Stomach (tissue), 9 donors: ENCODE data around the gene TNRC18. TPM values are rescaled to one million over a fixed set of nuclear protein-coding genes. Genes with fewer than 3 reads are reported as not detected.

Experiments
- DNase-seq, 2 donors: peaks; one replicate each; pipeline versions ENCODE4 v3.0.0 to v3.0.0-alpha.2; 2013 to 2019
- H3K27ac ChIP-seq, 5 donors: fragments of 200-600 bp in 4 of 5; sonication (generic) in 4 of 5; one replicate each; pipeline ENCODE4 v1.5.1; 2013 to 2019; ENCODE audit warnings: mild to moderate bottlenecking in 1 of 5, moderate library complexity in 1 of 5
- H3K27me3 ChIP-seq, 3 donors: fragments of 200-600 bp; sonication (generic); one replicate each; pipeline ENCODE4 v1.5.1; 2017 to 2019; ENCODE audit warnings: mixed run types in 1 of 3
- H3K36me3 ChIP-seq, 4 donors: fragments of 200-600 bp; sonication (generic); 1 replicate in 3 of 4; 2 replicates in 1 of 4; pipeline ENCODE4 v1.5.1; 2016 to 2019
- H3K4me1 ChIP-seq, 4 donors: fragments of 200-600 bp; sonication (generic); one replicate each; pipeline ENCODE4 v1.5.1; 2016 to 2019
- H3K4me3 ChIP-seq, 4 donors: fragments of 200-600 bp; sonication (generic) in 3 of 4; one replicate each; pipeline ENCODE4 v1.5.1; 2016 to 2019; ENCODE audit warnings: mild to moderate bottlenecking in 1 of 4
- H3K9me3 ChIP-seq, 4 donors: fragments of 200-600 bp; sonication (generic); one replicate each; pipeline ENCODE4 v1.5.1; 2016 to 2019
- EP300 ChIP-seq: sonication (generic); formaldehyde crosslinking; IDR thresholded peaks from one replicate; pipeline ENCODE4 v1.6.1; 2017; ENCODE audit warnings: antibody characterized with exemption
- POLR2A ChIP-seq, 4 donors: fragments of 450-650 bp; IDR thresholded peaks; one replicate each; pipeline ENCODE4 v1.6.1; 2016; ENCODE audit warnings: antibody characterized with exemption in 4 of 4, control low read depth in 2 of 4, mild to moderate bottlenecking in 1 of 4, moderate library complexity in 1 of 4
- POLR2AphosphoS5 ChIP-seq, 3 donors: sonication (generic); formaldehyde crosslinking; IDR thresholded peaks; one replicate each; pipeline ENCODE4 v1.6.1; 2016; ENCODE audit warnings: antibody characterized with exemption in 3 of 3
- WGBS, 5 donors: extraction: QIAGEN DNeasy Blood & Tissue Kit in 3 of 5; methylation state at CpG; one replicate each; pipeline versions ENCODE4 v1.1.5 to v1.1.7; 2013 to 2018; 5-methylcytosine and 5-hydroxymethylcytosine counted together
- intact Hi-C: fragments of 100-400 bp; cut with DNase I; formaldehyde crosslinking; loops from one replicate; pipeline ENCODE4 v1.15.1; 2023; ENCODE audit warnings: low total_unique reads
- polyA plus RNA-seq, 3 donors: library from polyadenylated mRNA; stranded (reverse); fragments of 200-250 nt; gene quantifications; one replicate each; pipeline ENCODE4 v1.2.3, GENCODE V29; 2013
- total RNA-seq, 5 donors: library from RNA; depleted of rRNA; stranded (reverse); fragments of >200 nt; gene quantifications; one replicate each; pipeline versions ENCODE4 v1.1.0 to v1.2.3, GENCODE V29; 2014 to 2016
- TF ChIP-seq, protein P1 (sequence below), 7 experiments: fragments of 450-650 bp in 4 of 7; fragments of 200-600 bp in 3 of 7; sonication (generic) in 3 of 7; IDR thresholded peaks; one replicate each; pipeline ENCODE4 v1.5.1; 2016 to 2019; ENCODE audit warnings: antibody characterized with exemption in 7 of 7, control low read depth in 2 of 7, mild to moderate bottlenecking in 1 of 7
- donor health status: healthy with polysubstance abuse.
- donor health status: Bipolar disorder and iron deficiency.
- donor health status: healthy.

The TNRC18 gene
- total and polyA plus RNA-seq, 8 donors = 8.5 to 463 (median 81.8) TPM

- Histone ChIP-seq H3K27ac (peak overlapping the region in 2 of 5 donors; percentile 15 to 19), H3K4me1 (peaks cover 21 to 66% (median 47%) of the 10 kb centered on the region in 4 donors), H3K36me3 (peaks cover 52 to 85% (median 58%) of the 10 kb centered on the region in 4 donors), H3K9me3 (no peaks in the 10 kb centered on the region), H3K27me3 (no peaks in the 10 kb centered on the region), H3K4me3 (no peak overlapping the region)
- TF ChIP-seq EP300 = no peak
- TF ChIP-seq, protein P1, sequence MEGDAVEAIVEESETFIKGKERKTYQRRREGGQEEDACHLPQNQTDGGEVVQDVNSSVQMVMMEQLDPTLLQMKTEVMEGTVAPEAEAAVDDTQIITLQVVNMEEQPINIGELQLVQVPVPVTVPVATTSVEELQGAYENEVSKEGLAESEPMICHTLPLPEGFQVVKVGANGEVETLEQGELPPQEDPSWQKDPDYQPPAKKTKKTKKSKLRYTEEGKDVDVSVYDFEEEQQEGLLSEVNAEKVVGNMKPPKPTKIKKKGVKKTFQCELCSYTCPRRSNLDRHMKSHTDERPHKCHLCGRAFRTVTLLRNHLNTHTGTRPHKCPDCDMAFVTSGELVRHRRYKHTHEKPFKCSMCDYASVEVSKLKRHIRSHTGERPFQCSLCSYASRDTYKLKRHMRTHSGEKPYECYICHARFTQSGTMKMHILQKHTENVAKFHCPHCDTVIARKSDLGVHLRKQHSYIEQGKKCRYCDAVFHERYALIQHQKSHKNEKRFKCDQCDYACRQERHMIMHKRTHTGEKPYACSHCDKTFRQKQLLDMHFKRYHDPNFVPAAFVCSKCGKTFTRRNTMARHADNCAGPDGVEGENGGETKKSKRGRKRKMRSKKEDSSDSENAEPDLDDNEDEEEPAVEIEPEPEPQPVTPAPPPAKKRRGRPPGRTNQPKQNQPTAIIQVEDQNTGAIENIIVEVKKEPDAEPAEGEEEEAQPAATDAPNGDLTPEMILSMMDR (IDR thresholded peaks at IDR 0.05) = no peak
- no peak for TF ChIP-seq POLR2A (IDR thresholded peaks at IDR 0.05)
- no peak for TF ChIP-seq POLR2AphosphoS5 (IDR thresholded peaks at IDR 0.05)
- WGBS, 5 donors = 88 to 91% (median 89%) methylated on average over 8 to 16 of the region's 16 CpGs
- intact Hi-C loops = no loop called here
- no peak for DNase-seq
Measured at GRCh38 chr7:5377816-5378215, 45.8 kb downstream of the TNRC18 start.

- Histone ChIP-seq H3K36me3 (peaks cover 58 to 85% (median 63%) of the 10 kb centered on the region in 4 donors), H3K4me3 (no peak overlapping the region), H3K9me3 (no peaks in the 10 kb centered on the region), H3K27me3 (no peaks in the 10 kb centered on the region), H3K4me1 (peaks cover 16 to 60% (median 41%) of the 10 kb centered on the region in 4 donors), H3K27ac (peak overlapping the region in 2 of 5 donors; percentile 15 to 27)
- intact Hi-C loops = no loop called here
- TF ChIP-seq, protein P1 (IDR thresholded peaks at IDR 0.05) = no peak
- TF ChIP-seq POLR2A (IDR thresholded peaks at IDR 0.05) (no peak), POLR2AphosphoS5 (IDR thresholded peaks at IDR 0.05) (no peak), EP300 (no peak)
- 88 to 95% (median 92%) methylated on average over 11 to 20 of the region's 20 CpGs for WGBS, 5 donors
- no peak for DNase-seq
Measured at GRCh38 chr7:5377279-5377678, 46.4 kb downstream of the TNRC18 start.

DNA sequence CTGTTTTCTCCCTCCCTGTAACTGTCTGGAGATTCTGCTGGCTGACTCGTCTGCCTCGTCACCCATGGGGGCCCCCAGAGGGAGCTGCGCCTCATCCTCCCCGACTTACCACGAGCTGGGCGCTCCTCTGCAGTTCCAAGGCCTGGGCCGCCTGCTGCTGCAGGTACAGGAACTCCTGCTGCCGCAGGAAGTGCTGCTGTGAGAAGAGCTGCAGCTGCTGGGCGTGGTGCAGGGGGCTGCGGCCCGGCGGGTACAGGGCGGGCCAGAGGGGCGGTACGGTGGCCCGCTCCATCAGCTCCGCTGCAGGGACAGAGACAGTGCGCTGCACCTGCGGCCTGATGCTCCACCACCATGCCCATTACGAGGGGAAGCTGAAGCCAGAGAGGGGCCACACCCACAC is 47.7 kb downstream of the TNRC18 start:
- TF ChIP-seq POLR2A (IDR thresholded peaks at IDR 0.05) (no peak), POLR2AphosphoS5 (IDR thresholded peaks at IDR 0.05) (no peak), EP300 (no peak)
- TF ChIP-seq, protein P1 (IDR thresholded peaks at IDR 0.05) = no peak
- Histone ChIP-seq H3K4me3 (no peak overlapping the region), H3K36me3 (peaks cover 70 to 92% (median 75%) of the 10 kb centered on the region in 4 donors), H3K9me3 (no peaks in the 10 kb centered on the region), H3K27me3 (no peaks in the 10 kb centered on the region), H3K4me1 (peaks cover 2 to 47% (median 28%) of the 10 kb centered on the region in 4 donors), H3K27ac (no peak overlapping the region)
- WGBS, 5 donors = 77 to 90% (median 81%) methylated on average over 10 to 20 of the region's 20 CpGs
- intact Hi-C loops = no loop called here
- DNase-seq = no peak

DNA sequence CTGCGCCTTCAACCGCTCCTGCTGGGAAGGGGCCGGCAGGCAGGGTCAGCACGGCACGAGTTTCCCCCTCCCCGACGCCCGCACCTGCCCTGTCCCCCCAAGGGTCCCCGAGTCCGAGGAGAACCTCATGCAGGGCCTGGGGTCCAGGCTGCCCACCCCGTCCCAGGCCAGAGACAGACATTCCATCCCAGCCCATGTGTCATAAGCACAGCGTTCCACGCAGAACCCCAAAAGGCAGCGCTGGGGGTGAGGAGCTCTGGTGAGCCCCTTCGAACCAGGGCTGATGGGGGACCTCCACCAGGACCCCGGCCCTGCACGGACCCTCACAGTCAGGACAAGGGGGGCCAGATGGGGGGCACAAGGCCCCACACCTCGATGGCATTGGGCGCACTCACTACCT is 49.2 kb downstream of the TNRC18 start:
- Histone ChIP-seq H3K36me3 (peaks cover 74 to 95% (median 86%) of the 10 kb centered on the region in 4 donors), H3K9me3 (no peaks in the 10 kb centered on the region), H3K4me1 (peaks cover 0 to 45% (median 16%) of the 10 kb centered on the region in 4 donors), H3K27ac (no peak overlapping the region), H3K4me3 (no peak overlapping the region), H3K27me3 (no peaks in the 10 kb centered on the region)
- intact Hi-C loops = no loop called here
- no peak for TF ChIP-seq EP300
- no peak for TF ChIP-seq POLR2AphosphoS5 (IDR thresholded peaks at IDR 0.05)
- no peak for TF ChIP-seq POLR2A (IDR thresholded peaks at IDR 0.05)
- TF ChIP-seq, protein P1 (IDR thresholded peaks at IDR 0.05) = no peak
- no peak for DNase-seq
- WGBS, 5 donors = 83 to 95% (median 95%) methylated on average over 4 to 19 of the region's 19 CpGs
